Right lobe of liver (tissue), 6 donors: ENCODE data around the gene ZFP36L1. TPM values are rescaled to one million over a fixed set of nuclear protein-coding genes. Genes with fewer than 3 reads are reported as not detected.

Source experiments
- ATAC-seq, 4 donors: fragments of 200-7000 bp; cut with Tn5 transposase; one replicate each; pipeline ENCODE4 v1.9.1; 2020; ENCODE audit warnings: mild to moderate bottlenecking in 4 of 4, moderate library complexity in 4 of 4
- DNase-seq, 3 donors: peaks; one replicate each; pipeline ENCODE4 v3.0.0-alpha.2; 2020
- H3K27ac ChIP-seq, 3 donors: fragments of 200-600 bp; one replicate each; pipeline ENCODE4 v1.8.0; 2022
- H3K27me3 ChIP-seq, 2 donors: fragments of 200-600 bp; one replicate each; pipeline ENCODE4 v1.8.0; 2022
- H3K36me3 ChIP-seq, 4 donors: fragments of 200-600 bp; sonication (generic) in 1 of 4; one replicate each; pipeline versions ENCODE4 v1.5.1 to v1.8.0; 2017 to 2022; ENCODE audit warnings: control low read depth in 1 of 4
- H3K4me1 ChIP-seq, 4 donors: fragments of 200-600 bp; sonication (generic) in 1 of 4; one replicate each; pipeline versions ENCODE4 v1.5.1 to v1.8.0; 2017 to 2022; ENCODE audit warnings: control low read depth in 1 of 4
- H3K4me3 ChIP-seq, 3 donors: fragments of 200-600 bp; one replicate each; pipeline ENCODE4 v1.8.0; 2022
- H3K9me3 ChIP-seq, 4 donors: fragments of 200-600 bp; sonication (generic) in 1 of 4; one replicate each; pipeline versions ENCODE4 v1.5.1 to v1.8.0; 2017 to 2022; ENCODE audit warnings: control low read depth in 1 of 4
- CTCF ChIP-seq, 4 donors: fragments of 200-600 bp in 3 of 4; fragments of 450-650 bp in 1 of 4; IDR thresholded peaks; one replicate each; pipeline versions ENCODE4 v1.5.1 to v1.8.0; 2016 to 2022; ENCODE audit warnings: antibody characterized with exemption in 4 of 4, mild to moderate bottlenecking in 2 of 4
- POLR2A ChIP-seq: fragments of 450-650 bp; IDR thresholded peaks from one replicate; pipeline ENCODE4 v1.6.1; 2017; ENCODE audit warnings: antibody characterized with exemption, mild to moderate bottlenecking
- WGBS: methylation state at CpG from one replicate; pipeline ENCODE4 v1.1.6; 2018; ENCODE audit warnings: low coverage, low lambda C conversion rate; ENCODE audit not compliant: insufficient coverage; ENCODE audit errors: missing lambda C conversion rate; 5-methylcytosine and 5-hydroxymethylcytosine counted together
- intact Hi-C, 2 donors: fragments of 100-400 bp; cut with DNase I; formaldehyde crosslinking; loops; one replicate each; pipeline versions ENCODE4 v1.11.2 to v1.14.1; 2022
- total RNA-seq, 6 experiments: library from RNA; depleted of rRNA in 2 of 6; stranded (reverse); fragments of >200 nt in 2 of 6; fragmentation: NEBNext Ultra II Directional in 3 of 6; extraction: Animal tissue kit (Norgen Biotek cat#: 25700) in 3 of 6; gene quantifications; one replicate each; pipeline versions ENCODE4 v1.1.0 to v1.2.4, GENCODE V29; 2016 to 2023
- donor health status: DM: no; HTN: yes; CAD: no.
- donor health status: DM: no; HTN: no; CAD: no.
- donor health status: DM: no; HTN: no; CAD: no.
- donor health status: DM: no; HTN: yes; CAD: no.
- donor health status: DM: no; HTN: yes; CAD: no.

The ZFP36L1 gene
- total RNA-seq, 6 experiments from 2014 or later, result 109 to 298 (median 218) TPM

DNA sequence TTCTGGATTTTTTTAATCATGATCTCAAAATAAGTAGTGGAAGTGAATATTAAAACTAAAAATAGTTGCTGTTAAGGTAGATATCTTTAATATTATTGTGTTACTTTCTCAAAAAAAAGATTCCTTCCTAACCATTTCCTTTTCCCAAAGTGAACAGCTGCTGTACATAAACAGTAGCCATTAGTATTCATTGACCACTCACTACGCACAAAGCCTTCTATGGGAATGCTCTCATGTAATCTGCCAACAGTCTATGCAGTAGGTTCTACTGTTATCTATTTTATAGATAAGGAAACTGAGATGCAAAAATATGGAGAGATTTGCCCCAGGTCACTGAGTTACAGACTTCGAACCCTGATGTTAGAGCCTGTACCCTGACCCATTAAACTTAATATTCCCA, 32.1 kb downstream of the ZFP36L1 start:
- WGBS, result 92% methylated on average over 2 of the region's 2 CpGs
- ATAC-seq, result no peak
- intact Hi-C loops, result no loop called here
- TF ChIP-seq POLR2A (no peak), CTCF (IDR thresholded peaks at IDR 0.05) (no peak)
- peaks cover 0 to 45% (median 13%) of the 10 kb centered on the region in 4 donors for H3K4me1 ChIP-seq
- no peaks in the 10 kb centered on the region for H3K27me3 ChIP-seq
- no peak overlapping the region for H3K27ac ChIP-seq
- H3K9me3 ChIP-seq, result no peaks in the 10 kb centered on the region
- H3K36me3 ChIP-seq, result no peaks in the 10 kb centered on the region
- H3K4me3 ChIP-seq, result no peak overlapping the region
- no peak for DNase-seq

GRCh38 chr14:68759937-68760336, 32.9 kb downstream of the ZFP36L1 start:
- H3K36me3 ChIP-seq, result no peaks in the 10 kb centered on the region
- 94% methylated on average over 5 of the region's 5 CpGs for WGBS
- DNase-seq (no peak), ATAC-seq (no peak)
- no peaks in the 10 kb centered on the region for H3K9me3 ChIP-seq
- peaks cover 0 to 45% (median 13%) of the 10 kb centered on the region in 4 donors for H3K4me1 ChIP-seq
- H3K4me3 ChIP-seq, result no peak overlapping the region
- no peak for TF ChIP-seq CTCF (IDR thresholded peaks at IDR 0.05)
- TF ChIP-seq POLR2A, result no peak
- H3K27me3 ChIP-seq, result no peaks in the 10 kb centered on the region
- H3K27ac ChIP-seq, result no peak overlapping the region
- intact Hi-C loops, result no loop called here

GRCh38 chr14:68759017-68759560, 33.8 kb downstream of the ZFP36L1 start:
- Histone ChIP-seq H3K27ac (no peak overlapping the region), H3K4me1 (peaks cover 0 to 44% (median 12%) of the 10 kb centered on the region in 4 donors), H3K4me3 (no peak overlapping the region), H3K27me3 (no peaks in the 10 kb centered on the region), H3K9me3 (no peaks in the 10 kb centered on the region), H3K36me3 (no peaks in the 10 kb centered on the region)
- DNase-seq, result no peak
- TF ChIP-seq CTCF (IDR thresholded peaks at IDR 0.05) (no peak), POLR2A (no peak)
- intact Hi-C loops, result no loop called here
- WGBS, result 91% methylated on average over 8 of the region's 8 CpGs
- no peak for ATAC-seq

DNA sequence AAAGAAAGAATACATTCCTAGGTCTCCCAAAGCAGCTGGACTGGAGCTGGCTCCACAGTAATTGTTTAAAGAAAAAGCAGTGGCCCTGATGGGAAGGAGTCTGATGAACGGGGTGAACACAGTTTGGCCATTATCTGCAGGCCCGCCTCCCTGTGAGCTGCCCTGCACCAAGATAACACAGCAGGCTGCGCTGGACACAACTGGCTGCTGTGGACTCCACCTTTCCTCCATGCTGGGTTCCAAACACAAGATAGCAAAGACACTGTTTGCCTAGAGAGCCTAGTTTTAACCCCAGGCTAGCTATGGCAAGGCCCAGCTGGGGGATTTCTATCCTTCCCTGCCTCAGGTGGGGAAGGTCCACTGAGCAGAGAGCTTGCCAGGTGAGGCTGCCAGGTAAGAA, 34.6 kb downstream of the ZFP36L1 start:
- Histone ChIP-seq H3K9me3 (no peaks in the 10 kb centered on the region), H3K36me3 (no peaks in the 10 kb centered on the region), H3K4me1 (peaks cover 0 to 36% (median 8%) of the 10 kb centered on the region in 4 donors), H3K4me3 (no peak overlapping the region), H3K27ac (peak overlapping the region; percentile 24 to 51 (median 27)), H3K27me3 (no peaks in the 10 kb centered on the region)
- DNase-seq (no peak), ATAC-seq (no peak)
- intact Hi-C loops, result no loop called here
- TF ChIP-seq CTCF (IDR thresholded peaks at IDR 0.05) (no peak), POLR2A (no peak)
- 45% methylated on average over 3 of the region's 3 CpGs for WGBS
